Measurements from ENCODE around the gene CKB. TPM values are rescaled to one million over a fixed set of nuclear protein-coding genes. Genes with fewer than 3 reads are reported as not detected.

The CKB gene
- total and polyA plus RNA-seq, 4 donors: 46.6 to 109 (median 84.7) TPM

GRCh38 chr14:103501921-103502669, 20.5 kb downstream of the CKB start:
- ATAC-seq (ENCODE audit: low FRiP score) (no peak), DNase-seq (peak in 1 of 2 donors; percentile 20)
- no peaks in the 10 kb centered on the region for H3K9me3 ChIP-seq (ENCODE audit: control insufficient read depth, low read length)
- H3K27ac ChIP-seq (ENCODE audit: low read depth in 1 of 2, low read length in 2 of 2): no peak overlapping the region
- WGBS, 2 donors: 85 to 87% methylated on average over 9 of the region's 9 CpGs
- no peaks in the 10 kb centered on the region for H3K4me1 ChIP-seq (ENCODE audit: control insufficient read depth in 1 of 2, insufficient read depth in 2 of 2, low read length in 2 of 2)
- peaks cover 5 to 8% of the 10 kb centered on the region in 2 donors for H3K36me3 ChIP-seq (ENCODE audit: control insufficient read depth in 1 of 2, insufficient read depth in 2 of 2, low read length in 1 of 2)
- H3K27me3 ChIP-seq (ENCODE audit: control insufficient read depth in 1 of 2, insufficient read depth in 2 of 2, low read length in 1 of 2): no peaks in the 10 kb centered on the region
- intact Hi-C loops (cut with DNase I): loop anchor here in 1 of 2 donors (5.0 kb wide), 1 partner anchor 45 kb away; no protein-coding TSS in a partner anchor
- no peak overlapping the region for H3K4me3 ChIP-seq (ENCODE audit: low read length in 2 of 2)

GRCh38 chr14:103501041-103501870, 21.4 kb downstream of the CKB start:
- Histone ChIP-seq H3K4me1 (ENCODE audit: control insufficient read depth in 1 of 2, insufficient read depth in 2 of 2, low read length in 2 of 2) (no peaks in the 10 kb centered on the region), H3K9me3 (ENCODE audit: control insufficient read depth, low read length) (no peaks in the 10 kb centered on the region), H3K27me3 (ENCODE audit: control insufficient read depth in 1 of 2, insufficient read depth in 2 of 2, low read length in 1 of 2) (no peaks in the 10 kb centered on the region), H3K4me3 (ENCODE audit: low read length in 2 of 2) (no peak overlapping the region), H3K36me3 (ENCODE audit: control insufficient read depth in 1 of 2, insufficient read depth in 2 of 2, low read length in 1 of 2) (peaks cover 5 to 8% of the 10 kb centered on the region in 2 donors), H3K27ac (ENCODE audit: low read depth in 1 of 2, low read length in 2 of 2) (no peak overlapping the region)
- no peak for ATAC-seq (ENCODE audit: low FRiP score)
- no peak for DNase-seq
- 81 to 82% methylated on average over 11 of the region's 11 CpGs for WGBS, 2 donors
- intact Hi-C loops (cut with DNase I): loop anchor here in 1 of 2 donors (5.0 kb wide), 1 partner anchor 46 kb away; no protein-coding TSS in a partner anchor

DNA sequence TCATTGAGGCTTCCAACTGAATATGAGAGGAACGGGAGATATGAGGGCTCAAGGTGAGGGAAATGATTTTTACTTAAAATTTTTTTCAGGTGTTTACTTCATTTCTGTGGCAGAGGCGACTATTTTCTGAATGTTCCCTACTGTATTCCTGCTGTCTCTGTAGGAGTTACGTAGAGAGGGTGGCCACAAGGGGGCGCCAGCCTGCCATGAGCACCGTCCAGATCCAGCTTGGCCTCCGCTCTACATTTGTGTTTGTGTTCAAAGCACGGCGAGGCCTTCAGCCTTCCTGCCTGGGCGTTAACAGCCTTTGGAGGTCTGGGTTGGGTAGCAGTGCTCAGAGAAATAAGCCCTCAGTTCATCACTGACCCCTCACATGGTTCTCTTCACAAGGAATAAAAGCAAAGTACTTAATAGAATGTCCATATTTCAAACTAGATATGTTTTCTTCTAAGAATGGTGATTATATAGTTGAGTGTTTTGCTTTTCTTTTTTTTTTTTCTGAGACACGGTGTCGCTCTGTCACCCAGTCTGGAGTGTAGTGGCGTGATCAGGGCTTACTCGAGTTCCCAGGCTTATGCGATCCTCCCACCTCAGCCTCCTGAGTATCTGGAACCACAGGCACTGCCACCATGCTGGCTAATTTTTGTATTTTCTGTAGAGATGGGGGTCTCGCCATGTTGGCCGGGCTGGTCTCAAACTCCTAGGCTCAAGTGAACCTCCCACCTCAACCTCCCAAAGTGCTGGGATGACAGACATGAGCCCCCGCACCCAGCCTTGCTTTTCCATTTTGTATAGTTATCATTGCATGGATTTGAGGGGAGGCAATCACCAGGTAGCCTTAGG, 22.3 kb downstream of the CKB start:
- Histone ChIP-seq H3K27ac (ENCODE audit: low read depth in 1 of 2, low read length in 2 of 2) (no peak overlapping the region), H3K4me3 (ENCODE audit: low read length in 2 of 2) (no peak overlapping the region), H3K9me3 (ENCODE audit: control insufficient read depth, low read length) (no peaks in the 10 kb centered on the region), H3K36me3 (ENCODE audit: control insufficient read depth in 1 of 2, insufficient read depth in 2 of 2, low read length in 1 of 2) (peaks cover 5 to 7% of the 10 kb centered on the region in 2 donors), H3K4me1 (ENCODE audit: control insufficient read depth in 1 of 2, insufficient read depth in 2 of 2, low read length in 2 of 2) (no peaks in the 10 kb centered on the region), H3K27me3 (ENCODE audit: control insufficient read depth in 1 of 2, insufficient read depth in 2 of 2, low read length in 1 of 2) (no peaks in the 10 kb centered on the region)
- 26% methylated on average over 17 of the region's 17 CpGs for WGBS, 2 donors
- ATAC-seq (ENCODE audit: low FRiP score) (peak; percentile 96), DNase-seq (peak; percentile 92 to 97)
- intact Hi-C loops (cut with DNase I): loop anchor here (1.0 to 5.0 kb wide), 2 partner anchors 46 to 47 kb away; no protein-coding TSS in a partner anchor

DNA sequence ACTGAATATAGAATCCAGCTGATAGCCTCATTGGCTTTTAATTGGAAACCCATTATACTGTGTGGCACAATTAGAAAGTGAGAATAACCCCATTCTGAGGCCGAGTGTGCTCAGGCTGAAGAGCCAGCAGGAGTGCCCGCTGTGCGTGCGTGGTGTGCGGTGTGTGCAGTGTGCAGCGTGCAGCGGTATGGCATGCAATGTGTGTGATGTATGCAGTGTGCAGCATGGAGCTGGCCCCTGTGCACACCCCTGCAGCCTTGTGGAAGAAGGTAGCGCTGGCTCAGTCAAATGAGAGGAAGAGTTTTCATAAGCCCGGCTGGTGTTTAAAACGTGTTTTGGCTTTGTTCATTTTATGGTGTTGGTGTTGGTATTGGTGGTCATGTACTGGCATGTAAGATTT, 22.9 kb downstream of the CKB start:
- Histone ChIP-seq H3K9me3 (ENCODE audit: control insufficient read depth, low read length) (no peaks in the 10 kb centered on the region), H3K27me3 (ENCODE audit: control insufficient read depth in 1 of 2, insufficient read depth in 2 of 2, low read length in 1 of 2) (no peaks in the 10 kb centered on the region), H3K4me3 (ENCODE audit: low read length in 2 of 2) (no peak overlapping the region), H3K36me3 (ENCODE audit: control insufficient read depth in 1 of 2, insufficient read depth in 2 of 2, low read length in 1 of 2) (peaks cover 3 to 6% of the 10 kb centered on the region in 2 donors), H3K27ac (ENCODE audit: low read depth in 1 of 2, low read length in 2 of 2) (no peak overlapping the region), H3K4me1 (ENCODE audit: control insufficient read depth in 1 of 2, insufficient read depth in 2 of 2, low read length in 2 of 2) (no peaks in the 10 kb centered on the region)
- intact Hi-C loops (cut with DNase I): loop anchor here (1.0 to 5.0 kb wide), 2 partner anchors 47 to 48 kb away; no protein-coding TSS in a partner anchor
- 68 to 70% methylated on average over 10 of the region's 10 CpGs for WGBS, 2 donors
- ATAC-seq (ENCODE audit: low FRiP score) (no peak), DNase-seq (peak in 1 of 2 donors; percentile 57)

DNA sequence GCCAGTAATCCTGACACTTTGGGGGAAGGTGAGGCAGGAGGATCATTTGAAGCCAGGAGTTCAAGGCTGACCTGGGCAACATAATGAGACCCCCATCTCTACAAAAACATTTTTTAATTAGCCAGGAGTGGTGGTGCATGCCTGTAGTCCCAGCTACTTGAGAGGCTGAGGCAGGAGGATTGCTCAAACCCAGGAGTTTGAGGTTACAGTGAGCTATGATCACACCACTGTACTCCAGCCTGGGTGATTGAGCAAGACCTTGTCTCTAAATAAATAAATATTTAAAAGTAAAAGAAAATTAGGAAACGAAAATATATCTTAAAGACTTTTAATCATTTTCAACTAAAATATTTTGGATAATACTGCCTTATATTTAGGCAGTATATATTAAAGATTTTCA, 25.9 kb downstream of the CKB start:
- H3K9me3 ChIP-seq (ENCODE audit: control insufficient read depth, low read length): no peaks in the 10 kb centered on the region

GRCh38 chr14:103495854-103496253, 26.8 kb downstream of the CKB start:
- intact Hi-C loops (cut with DNase I): no loop called here
- no peaks in the 10 kb centered on the region for H3K36me3 ChIP-seq (ENCODE audit: control insufficient read depth in 1 of 2, insufficient read depth in 2 of 2, low read length in 1 of 2)
- no peak overlapping the region for H3K4me3 ChIP-seq (ENCODE audit: low read length in 2 of 2)
- H3K27ac ChIP-seq (ENCODE audit: low read depth in 1 of 2, low read length in 2 of 2): no peak overlapping the region
- H3K4me1 ChIP-seq (ENCODE audit: control insufficient read depth in 1 of 2, insufficient read depth in 2 of 2, low read length in 2 of 2): no peaks in the 10 kb centered on the region
- H3K27me3 ChIP-seq (ENCODE audit: control insufficient read depth in 1 of 2, insufficient read depth in 2 of 2, low read length in 1 of 2): no peaks in the 10 kb centered on the region
- ATAC-seq (ENCODE audit: low FRiP score) (no peak), DNase-seq (no peak)
- no peaks in the 10 kb centered on the region for H3K9me3 ChIP-seq (ENCODE audit: control insufficient read depth, low read length)
- WGBS, 2 donors: 52 to 53% methylated on average over 2 of the region's 2 CpGs

More for the DNA sequence above, 25.9 kb downstream of the CKB start:
- H3K36me3 ChIP-seq (ENCODE audit: control insufficient read depth in 1 of 2, insufficient read depth in 2 of 2, low read length in 1 of 2): peaks cover 0 to 3% of the 10 kb centered on the region in 2 donors
- no peaks in the 10 kb centered on the region for H3K27me3 ChIP-seq (ENCODE audit: control insufficient read depth in 1 of 2, insufficient read depth in 2 of 2, low read length in 1 of 2)
- H3K4me1 ChIP-seq (ENCODE audit: control insufficient read depth in 1 of 2, insufficient read depth in 2 of 2, low read length in 2 of 2): no peaks in the 10 kb centered on the region
- no peak for ATAC-seq (ENCODE audit: low FRiP score)
- intact Hi-C loops (cut with DNase I): no loop called here
- H3K27ac ChIP-seq (ENCODE audit: low read depth in 1 of 2, low read length in 2 of 2): no peak overlapping the region
- no peak overlapping the region for H3K4me3 ChIP-seq (ENCODE audit: low read length in 2 of 2)
- 0 to 36% methylated on average over 1 of the region's 1 CpG for WGBS, 2 donors
- DNase-seq: no peak

- H3K27ac ChIP-seq (ENCODE audit: low read depth in 1 of 2, low read length in 2 of 2): peak overlapping the region; percentile 69 to 85
- WGBS, 2 donors: 11 to 23% methylated on average over 6 of the region's 6 CpGs
- ATAC-seq (ENCODE audit: low FRiP score) (no peak), DNase-seq (no peak)
- no peaks in the 10 kb centered on the region for H3K9me3 ChIP-seq (ENCODE audit: control insufficient read depth, low read length)
- no peaks in the 10 kb centered on the region for H3K4me1 ChIP-seq (ENCODE audit: control insufficient read depth in 1 of 2, insufficient read depth in 2 of 2, low read length in 2 of 2)
- H3K4me3 ChIP-seq (ENCODE audit: low read length in 2 of 2): no peak overlapping the region
- H3K27me3 ChIP-seq (ENCODE audit: control insufficient read depth in 1 of 2, insufficient read depth in 2 of 2, low read length in 1 of 2): no peaks in the 10 kb centered on the region
- intact Hi-C loops (cut with DNase I): no loop called here
- H3K36me3 ChIP-seq (ENCODE audit: control insufficient read depth in 1 of 2, insufficient read depth in 2 of 2, low read length in 1 of 2): no peaks in the 10 kb centered on the region
Observed at GRCh38 chr14:103492156-103492925, 30.3 kb downstream of the CKB start.
